Measurements from ENCODE around the gene EFCAB8.

DNA sequence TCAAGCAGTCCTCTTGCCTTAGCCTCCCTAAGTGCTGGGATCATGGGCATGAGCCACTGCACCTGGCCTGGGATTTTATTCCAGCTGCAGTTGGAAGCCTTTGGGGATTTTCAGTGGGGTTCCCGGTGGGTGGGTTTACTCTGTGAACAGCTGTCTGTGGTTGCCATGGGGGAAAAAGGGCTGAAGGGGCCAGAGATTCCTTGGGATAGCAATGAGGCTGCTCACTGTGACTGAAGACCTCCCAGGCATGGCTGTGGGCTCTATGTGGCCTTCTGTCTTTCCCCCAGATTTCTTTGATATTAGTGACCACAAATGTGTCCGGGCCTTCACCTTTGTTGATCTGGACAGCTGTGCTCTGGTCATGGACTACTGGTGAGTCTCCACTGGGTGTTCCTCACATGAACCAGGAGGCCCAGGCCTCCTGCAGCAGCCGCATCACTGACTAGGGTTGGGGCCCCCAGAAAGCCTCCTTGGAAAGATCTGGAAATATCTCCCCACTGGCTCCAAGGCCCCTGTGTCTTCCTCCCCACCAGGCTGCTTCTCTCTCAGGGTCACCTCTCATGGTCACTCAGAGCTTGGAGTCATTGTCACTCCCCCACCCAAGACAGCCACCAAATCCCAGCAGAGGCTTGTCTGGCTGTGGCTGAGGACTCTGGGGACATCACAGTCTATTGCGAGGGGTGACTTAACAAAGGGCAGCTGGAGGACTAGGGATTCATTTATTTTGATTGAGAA lies 33.4 kb downstream of the EFCAB8 start:
- no peak for TF ChIP-seq EZH2 (IDR thresholded peaks at IDR 0.05; ENCODE audit: low read length, unreplicated experiment)
- TF ChIP-seq, protein P1, sequence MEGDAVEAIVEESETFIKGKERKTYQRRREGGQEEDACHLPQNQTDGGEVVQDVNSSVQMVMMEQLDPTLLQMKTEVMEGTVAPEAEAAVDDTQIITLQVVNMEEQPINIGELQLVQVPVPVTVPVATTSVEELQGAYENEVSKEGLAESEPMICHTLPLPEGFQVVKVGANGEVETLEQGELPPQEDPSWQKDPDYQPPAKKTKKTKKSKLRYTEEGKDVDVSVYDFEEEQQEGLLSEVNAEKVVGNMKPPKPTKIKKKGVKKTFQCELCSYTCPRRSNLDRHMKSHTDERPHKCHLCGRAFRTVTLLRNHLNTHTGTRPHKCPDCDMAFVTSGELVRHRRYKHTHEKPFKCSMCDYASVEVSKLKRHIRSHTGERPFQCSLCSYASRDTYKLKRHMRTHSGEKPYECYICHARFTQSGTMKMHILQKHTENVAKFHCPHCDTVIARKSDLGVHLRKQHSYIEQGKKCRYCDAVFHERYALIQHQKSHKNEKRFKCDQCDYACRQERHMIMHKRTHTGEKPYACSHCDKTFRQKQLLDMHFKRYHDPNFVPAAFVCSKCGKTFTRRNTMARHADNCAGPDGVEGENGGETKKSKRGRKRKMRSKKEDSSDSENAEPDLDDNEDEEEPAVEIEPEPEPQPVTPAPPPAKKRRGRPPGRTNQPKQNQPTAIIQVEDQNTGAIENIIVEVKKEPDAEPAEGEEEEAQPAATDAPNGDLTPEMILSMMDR (conservative IDR thresholded peaks at IDR 0.05; ENCODE audit: low read depth, low read length): no peak
